Stimulated activated CD4-positive, alpha-beta T cell treated with anti-CD3 and anti-CD28 coated beads, Interleukin-1b, Interleukin-23, amount 100 ng/mL, for 1 hour (primary cell): ENCODE results near the gene PALS2.

ENCODE experiments used
- DNase-seq, 2 donors: peaks; one replicate each; pipeline ENCODE4 v3.0.0-alpha.2; 2020; ENCODE audit warnings: low read depth in 2 of 2

The PALS2 gene

DNA sequence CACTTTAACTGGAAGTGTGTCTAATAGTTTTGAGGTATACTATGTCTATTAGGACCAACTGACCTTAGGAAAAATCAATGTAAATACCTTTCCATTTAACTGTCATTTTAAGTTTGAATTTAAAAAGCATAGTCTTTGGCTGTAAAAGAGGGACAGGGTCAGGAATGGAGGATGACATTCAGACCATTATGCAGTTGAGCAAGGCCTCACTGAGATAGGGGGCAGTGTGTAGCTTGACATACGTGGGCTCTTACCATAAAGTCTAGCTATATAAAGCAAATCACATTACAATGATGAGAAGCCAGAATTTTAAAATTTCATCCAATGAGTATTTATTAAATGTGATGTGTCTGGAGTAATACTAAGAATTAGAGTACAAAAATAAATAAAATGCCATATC lies 17.9 kb downstream of the PALS2 start:
- no peak for DNase-seq

DNA sequence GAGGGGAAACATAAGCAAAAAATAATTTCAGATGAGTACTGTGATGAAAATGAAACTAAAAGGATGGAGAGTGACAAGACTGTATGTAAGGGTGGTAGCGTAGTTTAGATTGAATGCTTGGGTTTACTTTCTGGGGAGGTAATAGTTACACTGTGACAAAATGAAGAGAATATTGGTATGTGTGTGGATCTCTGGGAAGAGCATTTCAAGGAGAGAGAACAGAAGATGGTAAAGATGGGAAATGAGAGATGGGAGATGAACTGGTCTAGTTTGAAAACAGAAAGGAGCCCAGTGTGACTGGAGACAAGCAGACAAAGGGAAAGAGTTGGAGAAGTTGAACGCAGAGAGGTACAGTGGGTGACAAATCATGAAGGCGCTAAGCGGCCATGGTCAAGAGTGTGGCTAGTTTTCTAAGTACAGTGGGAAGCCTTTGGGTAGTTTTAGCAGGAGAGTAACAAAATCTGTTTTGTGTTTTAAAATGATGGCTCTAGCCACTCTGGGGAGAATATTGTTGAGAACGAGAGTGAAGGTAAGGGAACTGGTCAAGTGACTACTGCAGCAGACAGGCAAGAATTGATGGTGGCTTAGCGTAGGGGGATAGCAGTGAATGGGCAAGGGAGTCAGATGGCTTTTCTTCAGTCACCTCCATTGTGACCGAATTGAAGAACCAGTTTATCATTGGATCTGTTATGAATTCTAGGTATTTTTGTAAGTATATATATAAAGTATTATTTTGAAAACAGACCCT lies 22.6 kb downstream of the PALS2 start:
- DNase-seq, result no peak

GRCh38 chr7:24597014-24597413 lies 23.8 kb downstream of the PALS2 start:
- no peak for DNase-seq

DNA sequence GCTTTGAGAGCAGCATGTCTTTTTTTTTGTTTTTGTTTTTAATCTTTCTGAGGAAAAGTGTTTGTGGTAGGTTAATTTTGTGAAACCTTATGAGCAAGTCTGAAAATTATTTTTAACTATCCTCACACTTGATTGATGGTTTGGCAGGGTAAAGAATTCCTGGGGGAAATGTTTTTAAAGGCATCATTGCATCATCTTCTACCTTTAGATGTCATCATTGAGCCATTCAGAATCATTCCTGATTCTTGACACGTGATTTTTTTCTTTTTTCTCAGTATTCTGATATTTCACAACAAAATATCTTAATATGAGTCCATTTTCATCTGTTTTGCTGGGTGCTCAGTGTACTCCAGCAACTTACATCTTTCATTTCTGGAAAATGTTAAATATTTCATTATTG lies 28.3 kb downstream of the PALS2 start:
- DNase-seq, result no peak

- no peak for DNase-seq
Measured at GRCh38 chr7:24602860-24603456, 29.7 kb downstream of the PALS2 start.

DNA sequence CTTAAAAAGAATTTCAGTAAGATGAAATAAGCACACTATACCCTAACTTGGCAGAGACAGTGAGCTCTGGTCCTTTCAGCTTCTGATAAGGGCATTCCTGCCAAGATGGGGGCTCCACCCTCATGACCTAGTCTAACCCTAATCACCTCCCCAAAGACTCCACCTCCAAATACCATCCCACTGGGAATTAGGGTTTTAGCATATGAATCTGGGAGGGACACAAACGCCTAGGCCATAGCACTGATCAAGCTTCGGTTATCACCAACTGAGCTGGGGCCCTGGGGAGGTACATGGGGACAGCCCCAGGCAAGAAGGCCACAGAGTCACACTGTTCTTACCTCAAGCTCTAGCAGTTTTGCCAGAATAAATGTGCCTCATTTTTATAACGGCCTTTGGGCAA lies 31.4 kb downstream of the PALS2 start:
- no peak for DNase-seq

DNA sequence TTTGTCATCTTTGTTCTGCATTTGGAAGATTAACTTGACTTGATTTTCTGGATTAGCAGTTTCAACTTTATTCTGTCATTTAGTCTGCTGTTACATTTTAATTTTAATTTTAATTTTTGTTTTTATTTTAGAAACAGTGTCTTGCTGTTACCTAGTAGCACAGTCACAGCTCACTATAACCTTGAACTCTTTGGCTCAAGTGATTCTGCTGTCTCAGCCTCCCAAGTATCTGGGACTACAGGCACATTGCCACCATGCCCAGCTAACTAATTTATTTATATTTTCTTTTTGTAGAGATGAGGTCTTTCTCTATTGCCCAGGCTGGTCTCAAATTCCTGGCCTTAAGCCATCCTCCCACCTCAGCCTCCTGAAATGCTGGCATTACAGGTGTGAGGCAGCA lies 35.3 kb downstream of the PALS2 start:
- no peak for DNase-seq

DNA sequence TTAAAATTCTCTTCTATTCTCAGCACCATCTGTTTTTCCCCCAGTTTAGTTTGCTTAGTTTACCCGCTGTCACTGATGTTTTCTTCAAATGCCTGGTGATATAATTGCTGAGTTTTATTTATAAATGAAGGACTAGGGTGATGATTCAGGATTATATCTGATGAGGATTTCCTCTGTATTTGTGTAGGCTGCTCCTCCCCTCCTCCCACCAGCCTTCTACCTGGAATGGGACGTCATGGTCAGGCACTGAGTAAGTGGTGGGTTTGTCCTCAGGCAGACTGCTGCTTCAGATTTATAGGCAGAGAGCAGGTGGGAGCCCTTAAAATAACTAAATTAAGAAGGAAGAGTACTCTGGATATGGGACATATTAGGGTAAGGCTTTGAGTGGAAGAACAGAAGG lies 35.8 kb downstream of the PALS2 start:
- no peak for DNase-seq

- no peak for DNase-seq
Measured at GRCh38 chr7:24609570-24609969, 36.3 kb downstream of the PALS2 start.

GRCh38 chr7:24611130-24611529 lies 37.9 kb downstream of the PALS2 start:
- no peak for DNase-seq

- no peak for DNase-seq
Measured at GRCh38 chr7:24617957-24618616, 44.8 kb downstream of the PALS2 start.

DNA sequence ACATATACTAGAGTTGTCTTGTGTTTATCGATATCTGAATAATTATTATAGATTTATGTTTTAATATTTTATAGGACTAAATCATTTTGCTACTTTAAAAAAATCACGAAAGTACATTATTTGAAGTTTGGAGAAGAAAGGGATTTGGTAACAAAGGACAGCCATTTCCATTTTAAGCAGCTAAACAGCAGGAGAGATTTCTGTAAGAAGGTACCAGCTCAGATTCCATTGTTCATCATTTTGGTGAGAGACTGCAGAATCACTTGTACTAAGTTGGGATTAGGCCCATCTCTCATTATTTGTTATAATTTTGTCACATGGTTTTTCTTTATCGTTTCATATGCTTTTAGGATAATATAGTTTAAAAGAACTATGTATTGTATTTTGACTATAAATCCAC lies 46.7 kb downstream of the PALS2 start:
- no peak for DNase-seq

DNA sequence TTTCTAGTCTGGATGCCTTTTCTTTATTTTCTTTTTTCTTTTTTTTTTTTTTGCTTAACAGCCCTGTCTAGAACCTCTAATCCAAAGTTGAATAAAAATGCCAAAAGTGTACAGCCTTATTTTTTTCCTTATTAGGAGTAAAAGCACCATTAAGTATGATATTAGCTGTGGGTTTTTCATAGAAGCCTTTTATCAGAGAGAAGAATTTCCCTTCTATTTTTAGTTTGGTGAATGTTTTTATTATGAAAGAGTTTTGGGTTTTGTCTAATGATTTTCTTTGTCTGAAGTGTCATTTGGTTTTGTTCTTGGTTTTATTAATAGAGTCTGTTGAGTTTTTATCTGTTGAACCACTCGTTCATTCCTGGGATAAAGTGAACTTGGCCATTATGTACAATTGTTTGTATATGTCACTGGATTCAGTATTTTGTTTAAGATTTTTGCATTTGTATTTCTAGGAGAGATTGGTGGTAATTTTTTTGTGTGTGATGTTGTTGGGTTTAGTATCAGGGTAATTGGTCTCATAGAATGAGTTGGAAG lies 49.5 kb downstream of the PALS2 start:
- no peak for DNase-seq
